HG03025 (cell line): ENCODE data around the gene RASAL3.

Experiments
- ATAC-seq: cut with Tn5 transposase; IDR thresholded peaks from one replicate; pipeline ENCODE4 v1.9.1; 2021; ENCODE audit warnings: mild to moderate bottlenecking, moderate library complexity; ENCODE audit not compliant: unreplicated experiment, low FRiP score

The RASAL3 gene

GRCh38 chr19:15449620-15450527 lies 14.5 kb downstream of the RASAL3 start, which contains the start of gene WIZ:
TSS of gene WIZ (minus strand) at chr19:15449956. CDS start at chr19:15448307, 1,649 bp downstream.
- no peak for ATAC-seq

GRCh38 chr19:15448778-15449619 lies 15.3 kb downstream of the RASAL3 start:
- ATAC-seq: no peak

- no peak for ATAC-seq
Measured at GRCh38 chr19:15448044-15448777, 16.1 kb downstream of the RASAL3 start.

- no peak for ATAC-seq
Measured at GRCh38 chr19:15447057-15447456, 17.3 kb downstream of the RASAL3 start.

DNA sequence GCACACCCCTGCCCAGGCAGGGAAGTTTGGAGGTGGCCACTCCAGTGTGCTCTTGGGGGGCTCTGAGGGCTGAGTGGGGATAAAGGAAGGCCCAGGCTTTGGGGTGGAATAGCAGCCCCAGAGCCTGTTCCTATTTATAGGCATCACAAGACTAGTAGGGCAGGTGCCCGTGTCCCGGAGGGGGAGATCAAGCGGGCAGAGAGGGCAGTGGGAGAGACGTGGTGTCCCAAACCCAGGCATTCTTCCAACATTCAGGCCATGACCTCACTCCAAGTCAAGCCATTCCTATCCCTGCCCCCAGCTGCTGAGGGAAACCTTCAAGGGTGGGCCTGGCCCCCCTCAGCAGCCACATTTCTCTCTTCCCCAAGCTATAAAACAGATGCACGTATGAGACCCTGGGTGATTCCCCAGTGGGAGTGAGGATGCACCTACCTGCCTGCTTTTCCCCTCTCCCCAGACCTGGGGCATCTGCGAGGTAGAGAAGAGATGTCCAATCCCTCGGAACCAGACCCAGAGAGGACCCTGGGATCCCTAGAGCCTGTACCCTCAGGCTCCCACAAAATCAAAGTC lies 18.5 kb downstream of the RASAL3 start:
- ATAC-seq: no peak

DNA sequence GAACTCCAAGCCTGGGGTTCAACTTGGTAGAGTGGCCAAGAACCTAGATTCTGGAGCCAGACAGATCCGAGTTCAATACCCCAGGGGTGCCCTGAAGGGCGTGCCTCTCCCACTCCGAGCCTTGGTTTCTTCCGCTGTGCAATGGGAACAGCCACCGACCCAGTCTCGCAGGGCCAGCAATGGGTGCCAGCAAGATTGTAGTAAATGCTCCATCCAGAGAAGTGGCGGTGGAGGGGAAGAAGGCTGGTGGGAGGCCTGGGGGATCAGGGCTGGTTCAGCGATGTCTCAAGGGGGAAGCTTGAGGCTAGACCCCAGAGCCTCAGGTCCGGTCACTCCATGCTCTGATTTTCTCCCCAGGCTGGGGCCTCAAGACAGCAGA lies 19.1 kb downstream of the RASAL3 start:
- ATAC-seq: no peak

GRCh38 chr19:15444505-15445226 lies 19.7 kb downstream of the RASAL3 start:
- no peak for ATAC-seq

DNA sequence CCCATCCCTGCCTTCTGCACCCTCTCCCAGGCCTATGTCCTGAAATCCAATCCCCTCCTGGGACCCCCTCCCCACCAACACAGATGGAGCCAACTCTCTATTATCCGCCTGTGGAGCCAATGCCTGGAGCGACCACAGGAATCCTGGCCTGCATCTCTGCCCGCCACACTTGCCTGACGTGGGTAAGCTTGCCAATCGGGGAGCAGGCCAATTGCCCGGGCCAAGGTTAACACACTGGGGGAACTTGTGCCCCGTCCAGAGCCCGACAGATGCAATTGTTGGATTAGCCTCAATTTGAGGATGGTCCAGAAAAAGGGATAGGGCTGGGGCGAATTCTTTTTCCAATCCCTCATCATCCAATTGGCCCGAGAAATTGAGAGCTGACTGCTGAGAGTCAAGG lies 20.5 kb downstream of the RASAL3 start:
- ATAC-seq: no peak

- no peak for ATAC-seq
Measured at GRCh38 chr19:15443325-15443724, 21.0 kb downstream of the RASAL3 start.

- no peak for ATAC-seq
Measured at GRCh38 chr19:15442142-15442920, 22.0 kb downstream of the RASAL3 start.

GRCh38 chr19:15441317-15441716 lies 23.0 kb downstream of the RASAL3 start:
- ATAC-seq: no peak

GRCh38 chr19:15439821-15440641 lies 24.3 kb downstream of the RASAL3 start:
- no peak for ATAC-seq

GRCh38 chr19:15439078-15439799 lies 25.1 kb downstream of the RASAL3 start:
- no peak for ATAC-seq

- no peak for ATAC-seq
Measured at GRCh38 chr19:15438577-15438976, 25.8 kb downstream of the RASAL3 start.

DNA sequence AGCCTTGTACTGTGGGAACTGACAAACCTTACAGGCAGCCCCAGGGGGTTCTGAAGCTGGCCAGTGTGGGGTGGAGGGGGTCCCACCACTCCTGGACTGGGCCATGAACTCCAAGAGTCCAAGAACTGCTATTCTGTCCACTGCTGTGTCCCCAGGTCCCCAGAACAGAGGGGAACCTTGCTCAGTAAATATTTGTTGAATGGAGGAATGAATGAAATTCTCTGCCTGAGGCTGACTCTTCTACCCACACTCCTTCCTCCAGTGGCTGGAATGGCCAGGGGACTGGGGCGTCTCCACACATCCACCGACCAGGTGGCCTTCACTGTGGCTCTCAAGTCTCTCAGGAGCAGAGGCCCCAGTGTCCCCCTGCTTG lies 26.2 kb downstream of the RASAL3 start:
- no peak for ATAC-seq

- ATAC-seq: no peak
Measured at GRCh38 chr19:15437355-15438123, 26.8 kb downstream of the RASAL3 start.

GRCh38 chr19:15436826-15437110 lies 27.6 kb downstream of the RASAL3 start:
- ATAC-seq: no peak
